ENCODE data around the gene HES5. TPM values are rescaled to one million over a fixed set of nuclear protein-coding genes. Genes with fewer than 3 reads are reported as not detected.

The HES5 gene
- total and polyA plus RNA-seq, 2 of the 13 experiments (the other 11 are each of a cell fraction or from before 2014, with no cell fraction given): not detected

DNA sequence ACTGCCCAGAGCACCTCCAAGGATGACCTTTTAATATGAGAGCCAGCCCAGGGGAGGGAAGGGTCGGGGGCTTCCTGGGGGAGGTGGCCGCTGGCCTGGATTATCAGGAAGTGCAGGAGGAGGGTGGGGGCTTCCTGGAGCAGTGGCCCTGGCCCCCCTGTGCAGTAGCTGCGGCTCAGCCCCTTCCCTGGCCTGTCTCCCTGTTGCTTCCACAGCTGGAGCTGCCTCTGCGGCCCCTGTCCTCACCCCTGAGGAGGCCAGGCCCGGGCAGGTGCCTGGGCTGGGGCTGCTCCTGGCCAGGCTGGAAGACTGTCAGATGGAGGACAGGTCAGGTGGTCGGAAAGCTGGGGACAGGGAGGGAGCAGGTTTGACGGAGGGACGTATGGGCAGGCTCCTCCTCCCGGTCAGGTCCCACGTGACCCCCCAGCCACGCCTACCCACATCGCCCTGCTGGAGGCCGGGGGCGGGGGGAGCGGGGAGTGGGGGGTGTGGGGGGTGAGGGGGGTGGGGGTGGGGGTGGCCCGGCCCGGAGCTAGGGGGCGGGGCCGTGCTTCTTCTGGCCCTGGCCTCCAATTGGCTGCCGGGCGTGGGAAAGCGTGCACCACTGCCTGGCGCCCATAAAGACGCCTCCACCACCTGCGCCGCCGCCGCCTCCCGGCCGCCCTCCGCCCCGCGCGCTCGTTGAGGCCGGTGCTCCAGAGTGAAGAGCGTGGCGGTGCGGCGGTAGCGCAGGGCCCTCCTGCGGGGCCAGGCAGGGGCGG is 15.9 kb upstream of the HES5 start (continued):
- TF ChIP-seq ZNF652 (CRISPR knock-in tag; IDR thresholded peaks at IDR 0.05; ENCODE audit: borderline replicate concordance, low read depth): no peak
- TF ChIP-seq NONO (IDR thresholded peaks at IDR 0.05): no peak
- TF ChIP-seq NONO (CRISPR knock-in tag; conservative IDR thresholded peaks at IDR 0.05): no peak
- TF ChIP-seq HNF4G (IDR thresholded peaks at IDR 0.05; ENCODE audit: borderline replicate concordance, low read depth, low read length): no peak
- TF ChIP-seq HNF4G (CRISPR knock-in tag; IDR thresholded peaks at IDR 0.05; ENCODE audit: borderline replicate concordance, low read depth): no peak
- peak; percentile 38; the same call in 1 of the 2 replicates for TF ChIP-seq FOXC1 (CRISPR knock-in tag; IDR thresholded peaks at IDR 0.05; ENCODE audit: borderline replicate concordance)
- no peak for TF ChIP-seq PTBP1 (IDR thresholded peaks at IDR 0.05; ENCODE audit: low read depth, low read length, poor library complexity, severe bottlenecking)
- no peak for TF ChIP-seq MAF1 (CRISPR knock-in tag; IDR thresholded peaks at IDR 0.05; ENCODE audit: borderline replicate concordance)
- TF ChIP-seq YEATS2 (CRISPR knock-in tag; IDR thresholded peaks at IDR 0.05; ENCODE audit: borderline replicate concordance): no peak
- TF ChIP-seq CENPX (CRISPR knock-in tag; IDR thresholded peaks at IDR 0.05): no peak
- TF ChIP-seq, protein P1, sequence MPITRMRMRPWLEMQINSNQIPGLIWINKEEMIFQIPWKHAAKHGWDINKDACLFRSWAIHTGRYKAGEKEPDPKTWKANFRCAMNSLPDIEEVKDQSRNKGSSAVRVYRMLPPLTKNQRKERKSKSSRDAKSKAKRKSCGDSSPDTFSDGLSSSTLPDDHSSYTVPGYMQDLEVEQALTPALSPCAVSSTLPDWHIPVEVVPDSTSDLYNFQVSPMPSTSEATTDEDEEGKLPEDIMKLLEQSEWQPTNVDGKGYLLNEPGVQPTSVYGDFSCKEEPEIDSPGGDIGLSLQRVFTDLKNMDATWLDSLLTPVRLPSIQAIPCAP (CRISPR knock-in tag; IDR thresholded peaks at IDR 0.05; ENCODE audit: low read depth): no peak
- TF ChIP-seq, protein P2, sequence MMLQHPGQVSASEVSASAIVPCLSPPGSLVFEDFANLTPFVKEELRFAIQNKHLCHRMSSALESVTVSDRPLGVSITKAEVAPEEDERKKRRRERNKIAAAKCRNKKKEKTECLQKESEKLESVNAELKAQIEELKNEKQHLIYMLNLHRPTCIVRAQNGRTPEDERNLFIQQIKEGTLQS (CRISPR knock-in tag; IDR thresholded peaks at IDR 0.05): 0 out of 2 replicates have a peak, but pooled peaks have one; percentile 10
- no peak for TF ChIP-seq ZNF136 (CRISPR knock-in tag; IDR thresholded peaks at IDR 0.05; ENCODE audit: low read depth)
- TF ChIP-seq ZNF607 (CRISPR knock-in tag; IDR thresholded peaks at IDR 0.05; ENCODE audit: borderline replicate concordance): no peak
- TF ChIP-seq, protein P3, sequence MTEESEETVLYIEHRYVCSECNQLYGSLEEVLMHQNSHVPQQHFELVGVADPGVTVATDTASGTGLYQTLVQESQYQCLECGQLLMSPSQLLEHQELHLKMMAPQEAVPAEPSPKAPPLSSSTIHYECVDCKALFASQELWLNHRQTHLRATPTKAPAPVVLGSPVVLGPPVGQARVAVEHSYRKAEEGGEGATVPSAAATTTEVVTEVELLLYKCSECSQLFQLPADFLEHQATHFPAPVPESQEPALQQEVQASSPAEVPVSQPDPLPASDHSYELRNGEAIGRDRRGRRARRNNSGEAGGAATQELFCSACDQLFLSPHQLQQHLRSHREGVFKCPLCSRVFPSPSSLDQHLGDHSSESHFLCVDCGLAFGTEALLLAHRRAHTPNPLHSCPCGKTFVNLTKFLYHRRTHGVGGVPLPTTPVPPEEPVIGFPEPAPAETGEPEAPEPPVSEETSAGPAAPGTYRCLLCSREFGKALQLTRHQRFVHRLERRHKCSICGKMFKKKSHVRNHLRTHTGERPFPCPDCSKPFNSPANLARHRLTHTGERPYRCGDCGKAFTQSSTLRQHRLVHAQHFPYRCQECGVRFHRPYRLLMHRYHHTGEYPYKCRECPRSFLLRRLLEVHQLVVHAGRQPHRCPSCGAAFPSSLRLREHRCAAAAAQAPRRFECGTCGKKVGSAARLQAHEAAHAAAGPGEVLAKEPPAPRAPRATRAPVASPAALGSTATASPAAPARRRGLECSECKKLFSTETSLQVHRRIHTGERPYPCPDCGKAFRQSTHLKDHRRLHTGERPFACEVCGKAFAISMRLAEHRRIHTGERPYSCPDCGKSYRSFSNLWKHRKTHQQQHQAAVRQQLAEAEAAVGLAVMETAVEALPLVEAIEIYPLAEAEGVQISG (CRISPR knock-in tag; IDR thresholded peaks at IDR 0.05): peak; percentile 48
- TF ChIP-seq NFKBIZ (CRISPR knock-in tag; IDR thresholded peaks at IDR 0.05): no peak
- TF ChIP-seq, protein P4, sequence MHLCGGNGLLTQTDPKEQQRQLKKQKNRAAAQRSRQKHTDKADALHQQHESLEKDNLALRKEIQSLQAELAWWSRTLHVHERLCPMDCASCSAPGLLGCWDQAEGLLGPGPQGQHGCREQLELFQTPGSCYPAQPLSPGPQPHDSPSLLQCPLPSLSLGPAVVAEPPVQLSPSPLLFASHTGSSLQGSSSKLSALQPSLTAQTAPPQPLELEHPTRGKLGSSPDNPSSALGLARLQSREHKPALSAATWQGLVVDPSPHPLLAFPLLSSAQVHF (CRISPR knock-in tag; IDR thresholded peaks at IDR 0.05): peak; percentile 57; the same call in 1 of the 2 replicates
- TF ChIP-seq STAT5B (CRISPR knock-in tag; IDR thresholded peaks at IDR 0.05): no peak
- TF ChIP-seq IRF2 (CRISPR knock-in tag; IDR thresholded peaks at IDR 0.05): peak; percentile 58; the same call in 1 of the 2 replicates
- no peak for TF ChIP-seq IKZF1 (IDR thresholded peaks at IDR 0.05)
- TF ChIP-seq FOXK1 (CRISPR knock-in tag; IDR thresholded peaks at IDR 0.05; ENCODE audit: borderline replicate concordance, low read depth): no peak
- TF ChIP-seq, protein P5, sequence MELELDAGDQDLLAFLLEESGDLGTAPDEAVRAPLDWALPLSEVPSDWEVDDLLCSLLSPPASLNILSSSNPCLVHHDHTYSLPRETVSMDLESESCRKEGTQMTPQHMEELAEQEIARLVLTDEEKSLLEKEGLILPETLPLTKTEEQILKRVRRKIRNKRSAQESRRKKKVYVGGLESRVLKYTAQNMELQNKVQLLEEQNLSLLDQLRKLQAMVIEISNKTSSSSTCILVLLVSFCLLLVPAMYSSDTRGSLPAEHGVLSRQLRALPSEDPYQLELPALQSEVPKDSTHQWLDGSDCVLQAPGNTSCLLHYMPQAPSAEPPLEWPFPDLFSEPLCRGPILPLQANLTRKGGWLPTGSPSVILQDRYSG (CRISPR knock-in tag; IDR thresholded peaks at IDR 0.05): no peak
- no peak for TF ChIP-seq KMT2A (CRISPR knock-in tag; IDR thresholded peaks at IDR 0.05)
- TF ChIP-seq ZNF138 (CRISPR knock-in tag; IDR thresholded peaks at IDR 0.05; ENCODE audit: low read depth): no peak

All from HepG2 (cell line).